OCI-LY7 (cell line): Measurements from ENCODE around the gene CAPZA3.

ENCODE experiments used
- EZH2phosphoT487 ChIP-seq: fragments of 200-600 bp; sonication (generic); IDR thresholded peaks from 2 replicates; pipeline ENCODE4 v1.6.1; 2018; ENCODE audit warnings: low read depth, borderline replicate concordance, mild to moderate bottlenecking, mixed run types, antibody characterized with exemption, low read length, moderate library complexity, mixed read lengths
- TF ChIP-seq, protein P1 (sequence below): fragments of 200-600 bp; sonication (generic); conservative IDR thresholded peaks from 2 replicates; pipeline ENCODE4 v1.5.1; 2014; ENCODE audit warnings: mild to moderate bottlenecking, antibody characterized with exemption, low read length, moderate library complexity, mixed read lengths

DNA sequence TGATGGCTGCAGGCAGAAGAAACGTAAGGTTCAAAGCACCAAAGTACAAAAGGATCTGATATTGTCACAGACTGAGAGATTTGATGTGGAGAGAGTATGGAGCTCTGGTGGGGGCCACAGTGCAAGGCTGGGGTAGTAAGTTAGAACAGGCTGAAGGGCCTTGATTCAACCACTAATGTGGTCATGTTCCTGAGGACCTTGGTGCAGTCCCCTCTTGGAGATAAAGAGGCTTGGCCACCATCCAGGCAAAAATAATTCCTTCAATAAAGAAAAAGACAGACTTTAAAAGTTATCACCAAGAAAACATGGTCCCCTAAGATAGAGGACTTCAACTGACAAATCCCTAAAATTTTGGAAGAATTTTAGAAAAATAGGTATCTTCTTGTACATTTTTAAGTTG is 17.4 kb downstream of the CAPZA3 start:
- TF ChIP-seq, protein P1, sequence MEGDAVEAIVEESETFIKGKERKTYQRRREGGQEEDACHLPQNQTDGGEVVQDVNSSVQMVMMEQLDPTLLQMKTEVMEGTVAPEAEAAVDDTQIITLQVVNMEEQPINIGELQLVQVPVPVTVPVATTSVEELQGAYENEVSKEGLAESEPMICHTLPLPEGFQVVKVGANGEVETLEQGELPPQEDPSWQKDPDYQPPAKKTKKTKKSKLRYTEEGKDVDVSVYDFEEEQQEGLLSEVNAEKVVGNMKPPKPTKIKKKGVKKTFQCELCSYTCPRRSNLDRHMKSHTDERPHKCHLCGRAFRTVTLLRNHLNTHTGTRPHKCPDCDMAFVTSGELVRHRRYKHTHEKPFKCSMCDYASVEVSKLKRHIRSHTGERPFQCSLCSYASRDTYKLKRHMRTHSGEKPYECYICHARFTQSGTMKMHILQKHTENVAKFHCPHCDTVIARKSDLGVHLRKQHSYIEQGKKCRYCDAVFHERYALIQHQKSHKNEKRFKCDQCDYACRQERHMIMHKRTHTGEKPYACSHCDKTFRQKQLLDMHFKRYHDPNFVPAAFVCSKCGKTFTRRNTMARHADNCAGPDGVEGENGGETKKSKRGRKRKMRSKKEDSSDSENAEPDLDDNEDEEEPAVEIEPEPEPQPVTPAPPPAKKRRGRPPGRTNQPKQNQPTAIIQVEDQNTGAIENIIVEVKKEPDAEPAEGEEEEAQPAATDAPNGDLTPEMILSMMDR, result no peak
- no peak for TF ChIP-seq EZH2phosphoT487
